HEK293T (cell line): ENCODE data around the gene THAP10.

Experiments
- ARNT ChIP-seq: fragments of 450-650 bp; IDR thresholded peaks from 2 replicates; pipeline ENCODE4 v1.6.1; 2017; ENCODE audit warnings: mild to moderate bottlenecking
- BHLHE40 ChIP-seq: fragments of 450-650 bp; IDR thresholded peaks from 2 replicates; pipeline ENCODE4 v1.6.1; 2016; ENCODE audit warnings: mild to moderate bottlenecking, moderate library complexity, borderline replicate concordance
- CTBP1 ChIP-seq: fragments of 450-650 bp; IDR thresholded peaks from 2 replicates; pipeline ENCODE4 v1.6.1; 2016; ENCODE audit warnings: borderline replicate concordance
- ELF4 ChIP-seq: fragments of 450-650 bp; IDR thresholded peaks from 2 replicates; pipeline ENCODE4 v1.6.1; 2017; ENCODE audit warnings: antibody characterized with exemption
- FOXA1 ChIP-seq: fragments of 450-650 bp; IDR thresholded peaks from 2 replicates; pipeline ENCODE4 v1.6.1; 2016; ENCODE audit warnings: mild to moderate bottlenecking
- FOXK2 ChIP-seq: fragments of 450-650 bp; IDR thresholded peaks from 2 replicates; pipeline ENCODE4 v1.6.1; 2016; ENCODE audit warnings: mild to moderate bottlenecking
- FOXM1 ChIP-seq: fragments of 450-650 bp; IDR thresholded peaks from 2 replicates; pipeline ENCODE4 v1.6.1; 2017; ENCODE audit warnings: mild to moderate bottlenecking, borderline replicate concordance
- HDGF ChIP-seq: fragments of 450-650 bp; IDR thresholded peaks from 2 replicates; pipeline ENCODE4 v1.6.1; 2017; ENCODE audit warnings: antibody characterized with exemption, borderline replicate concordance
- LEF1 ChIP-seq: fragments of 450-650 bp; IDR thresholded peaks from 2 replicates; pipeline ENCODE4 v1.6.1; 2017; ENCODE audit warnings: mild to moderate bottlenecking, borderline replicate concordance
- NFRKB ChIP-seq: fragments of 450-650 bp; IDR thresholded peaks from 2 replicates; pipeline ENCODE4 v1.6.1; 2016; ENCODE audit warnings: mild to moderate bottlenecking, moderate library complexity
- SP1 ChIP-seq: fragments of 450-650 bp; IDR thresholded peaks from 2 replicates; pipeline ENCODE4 v1.6.1; 2017
- SUZ12 ChIP-seq: fragments of 450-650 bp; IDR thresholded peaks from 2 replicates; pipeline ENCODE4 v1.6.1; 2016; ENCODE audit warnings: mild to moderate bottlenecking
- TARDBP ChIP-seq: fragments of 450-650 bp; IDR thresholded peaks from 2 replicates; pipeline ENCODE4 v1.6.1; 2016
- TF ChIP-seq, protein P1 (sequence below): fragments of 450-650 bp; IDR thresholded peaks from 2 replicates; pipeline ENCODE4 v1.6.1; 2016

DNA sequence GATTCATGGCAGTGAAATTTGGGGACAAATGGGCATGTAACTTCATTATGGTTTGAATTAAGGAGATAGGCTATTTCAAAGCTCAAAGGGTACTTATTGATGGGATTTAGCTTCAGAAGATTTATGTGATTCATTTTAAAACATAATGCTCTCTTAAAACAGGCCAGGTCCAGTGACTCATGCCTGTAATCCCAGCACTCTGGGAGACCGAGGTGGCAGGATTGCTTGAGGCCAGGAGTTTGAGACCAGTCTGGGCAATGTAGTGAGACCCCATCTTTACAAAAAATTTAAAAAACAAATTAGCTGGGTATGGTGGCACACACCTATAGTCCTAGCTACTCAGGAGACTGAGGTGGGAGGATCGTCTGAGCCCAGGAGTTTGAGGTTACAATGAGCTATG, 11.5 kb downstream of the THAP10 start:
- TF ChIP-seq FOXK2 (no peak), ELF4 (no peak), SUZ12 (no peak), BHLHE40 (no peak), FOXA1 (no peak), NFRKB (no peak), HDGF (no peak), SP1 (no peak), FOXM1 (no peak), TARDBP (no peak), CTBP1 (no peak), ARNT (no peak), LEF1 (no peak)
- TF ChIP-seq, protein P1, sequence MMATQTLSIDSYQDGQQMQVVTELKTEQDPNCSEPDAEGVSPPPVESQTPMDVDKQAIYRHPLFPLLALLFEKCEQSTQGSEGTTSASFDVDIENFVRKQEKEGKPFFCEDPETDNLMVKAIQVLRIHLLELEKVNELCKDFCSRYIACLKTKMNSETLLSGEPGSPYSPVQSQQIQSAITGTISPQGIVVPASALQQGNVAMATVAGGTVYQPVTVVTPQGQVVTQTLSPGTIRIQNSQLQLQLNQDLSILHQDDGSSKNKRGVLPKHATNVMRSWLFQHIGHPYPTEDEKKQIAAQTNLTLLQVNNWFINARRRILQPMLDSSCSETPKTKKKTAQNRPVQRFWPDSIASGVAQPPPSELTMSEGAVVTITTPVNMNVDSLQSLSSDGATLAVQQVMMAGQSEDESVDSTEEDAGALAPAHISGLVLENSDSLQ, result no peak
